H1 (cell line): ENCODE data around the gene MYH16. TPM values are rescaled to one million over a fixed set of nuclear protein-coding genes. Genes with fewer than 3 reads are reported as not detected.
"Not testable (repeated sequence)": the region's sequence is repeated elsewhere in the genome, so short reads cannot be mapped to it uniquely, and the experiment has no call there.

ENCODE experiments used
- CTCF ChIA-PET: fragments of 300-600 bp; sonication (Branson Sonifier 250); formaldehyde crosslinking; loops from one replicate; lab custom pipeline; 2021; ENCODE audit not compliant: partially characterized antibody; lab: Charles Lee
- POLR2A ChIA-PET: fragments of 300-600 bp; sonication (Branson Sonifier 250); formaldehyde crosslinking; loops from one replicate; lab custom pipeline; 2021; ENCODE audit warnings: inconsistent platforms; ENCODE audit not compliant: partially characterized antibody; lab: Charles Lee
- DNase-seq, 2 experiments: peaks; one replicate each; pipeline versions ENCODE4 v3.0.0 to v3.0.0-alpha.2; 2010 to 2022; ENCODE audit warnings: low spot score in 2 of 2, low read depth in 1 of 2, mixed read lengths in 1 of 2
- FAIRE-seq: peaks from 2 replicates; lab custom pipeline; 2011; peaks lifted over from hg19 to GRCh38; lab: Jason Lieb, UNC
- H2AFZ ChIP-seq: 2 replicates; pipeline ENCODE4 v1.8.1; 2012; ENCODE audit warnings: low read length, inconsistent platforms
- H2AK5ac ChIP-seq: 2 replicates; pipeline ENCODE4 v1.6.1; 2013; ENCODE audit warnings: low read depth, low read length
- H2BK120ac ChIP-seq: replicated peaks from 2 replicates; pipeline ENCODE3; 2013; ENCODE audit warnings: low read depth, low read length, inconsistent platforms
- H2BK12ac ChIP-seq: 2 replicates; pipeline ENCODE4 v1.6.1; 2013; ENCODE audit warnings: low read depth, low read length
- H2BK15ac ChIP-seq: 2 replicates; pipeline ENCODE4 v1.6.1; 2013; ENCODE audit warnings: low read length
- H2BK20ac ChIP-seq: 2 replicates; pipeline ENCODE4 v1.6.1; 2013; ENCODE audit warnings: low read length
- H2BK5ac ChIP-seq: 2 replicates; pipeline ENCODE4 v1.6.1; 2013; ENCODE audit warnings: low read depth, low read length
- H3K14ac ChIP-seq: 2 replicates; pipeline ENCODE4 v1.6.1; 2013; ENCODE audit warnings: inconsistent platforms; ENCODE audit not compliant: insufficient read length
- H3K18ac ChIP-seq: 2 replicates; pipeline ENCODE4 v1.6.1; 2013; ENCODE audit warnings: low read length; ENCODE audit errors: extremely low read depth
- H3K23ac ChIP-seq: 2 replicates; pipeline ENCODE4 v1.6.1; 2013; ENCODE audit warnings: inconsistent platforms; ENCODE audit not compliant: insufficient read length
- H3K23me2 ChIP-seq: 2 replicates; pipeline ENCODE4 v1.6.1; 2013; ENCODE audit warnings: low read depth, low read length
- H3K27ac ChIP-seq: 2 replicates; pipeline ENCODE4 v1.6.1; 2011; ENCODE audit warnings: low read depth, low read length, inconsistent platforms
- H3K27me3 ChIP-seq, 4 experiments: replicated peaks in 1 of 4; 1 replicate in 1 of 4; 2 replicates in 3 of 4; pipeline versions ENCODE4 v1.6.1 to v1.8.1; 2011 to 2013; ENCODE audit warnings: low read length in 3 of 4, mild to moderate bottlenecking in 3 of 4, inconsistent platforms in 2 of 4, mixed read lengths in 2 of 4, moderate library complexity in 1 of 4; ENCODE audit not compliant: control insufficient read depth in 3 of 4, insufficient read depth in 3 of 4; ENCODE audit errors: extremely low read depth in 1 of 4
- H3K36me3 ChIP-seq, 4 experiments: 2 replicates each; pipeline versions ENCODE4 v1.6.1 to v1.8.1; 2011 to 2013; ENCODE audit warnings: mild to moderate bottlenecking in 4 of 4, low read length in 3 of 4, moderate library complexity in 2 of 4, control low read depth in 1 of 4, inconsistent platforms in 1 of 4; ENCODE audit not compliant: insufficient read depth in 4 of 4, control insufficient read depth in 2 of 4
- H3K4ac ChIP-seq: replicated peaks from 2 replicates; pipeline ENCODE3; 2013; ENCODE audit warnings: low read length, low read depth, mixed read lengths, inconsistent platforms; ENCODE audit not compliant: insufficient read length
- H3K4me1 ChIP-seq, 4 experiments: replicated peaks in 1 of 4; 1 replicate in 1 of 4; 2 replicates in 3 of 4; pipeline versions ENCODE4 v1.6.1 to v1.8.1; 2011 to 2013; ENCODE audit warnings: low read length in 3 of 4, inconsistent platforms in 2 of 4, mixed read lengths in 1 of 4; ENCODE audit not compliant: insufficient read depth in 4 of 4, control insufficient read depth in 3 of 4
- H3K4me2 ChIP-seq, 2 experiments: 2 replicates each; pipeline versions ENCODE4 v1.6.1 to v1.8.1; 2011 to 2013; ENCODE audit warnings: low read depth in 2 of 2, low read length in 2 of 2, control low read depth in 1 of 2, inconsistent platforms in 1 of 2, mild to moderate bottlenecking in 1 of 2; ENCODE audit not compliant: insufficient read depth in 1 of 2
- H3K4me3 ChIP-seq, 4 experiments: fragments of 200-600, 300-600 bp in 1 of 4; sonication (generic), shearing (Covaris generic), sonication (Bioruptor Twin) in 1 of 4; 2 replicates each; pipeline versions ENCODE4 v1.5.1 to v1.8.1; 2011 to 2016; ENCODE audit warnings: low read length in 4 of 4, low read depth in 3 of 4, control low read depth in 2 of 4, inconsistent platforms in 2 of 4, mild to moderate bottlenecking in 2 of 4, mixed read lengths in 1 of 4, moderate library complexity in 1 of 4; ENCODE audit not compliant: insufficient read depth in 2 of 4; ENCODE audit errors: extremely low read depth in 1 of 4
- H3K56ac ChIP-seq: replicated peaks from 2 replicates; pipeline ENCODE3; 2013; ENCODE audit warnings: low read depth, mild to moderate bottlenecking, mixed read lengths, low read length, inconsistent platforms; ENCODE audit not compliant: insufficient read length
- H3K79me1 ChIP-seq: 2 replicates; pipeline ENCODE4 v1.6.1; 2013; ENCODE audit warnings: low read depth, low read length, control low read depth
- H3K79me2 ChIP-seq, 2 experiments: 2 replicates each; pipeline versions ENCODE4 v1.6.1 to v1.8.1; 2012 to 2013; ENCODE audit warnings: low read length in 2 of 2, mild to moderate bottlenecking in 2 of 2, inconsistent platforms in 1 of 2; ENCODE audit not compliant: insufficient read depth in 2 of 2, control insufficient read depth in 1 of 2
- H3K9ac ChIP-seq, 4 experiments: replicated peaks in 1 of 4; 1 replicate in 1 of 4; 2 replicates in 3 of 4; pipeline versions ENCODE4 v1.6.1 to v1.8.1; 2011 to 2013; ENCODE audit warnings: low read depth in 3 of 4, low read length in 3 of 4, control low read depth in 2 of 4, mild to moderate bottlenecking in 2 of 4, moderate library complexity in 2 of 4, inconsistent platforms in 1 of 4; ENCODE audit errors: extremely low read depth in 1 of 4
- H3K9me3 ChIP-seq, 2 experiments: 2 replicates each; pipeline versions ENCODE4 v1.6.1 to v1.8.1; 2012 to 2013; ENCODE audit warnings: mild to moderate bottlenecking in 2 of 2, moderate library complexity in 2 of 2, control low read depth in 1 of 2, inconsistent platforms in 1 of 2, low read depth in 1 of 2, low read length in 1 of 2, mixed read lengths in 1 of 2; ENCODE audit not compliant: insufficient read depth in 2 of 2
- H4K20me1 ChIP-seq, 2 experiments: replicated peaks in 1 of 2; 2 replicates each; pipeline versions ENCODE3 to v1.8.1; 2011 to 2013; ENCODE audit warnings: inconsistent platforms in 2 of 2, low read length in 2 of 2, mild to moderate bottlenecking in 1 of 2; ENCODE audit not compliant: insufficient read depth in 2 of 2, control insufficient read depth in 1 of 2
- H4K5ac ChIP-seq: 2 replicates; pipeline ENCODE4 v1.6.1; 2013; ENCODE audit warnings: low read length, low read depth, mixed read lengths, inconsistent platforms; ENCODE audit not compliant: insufficient read length
- H4K8ac ChIP-seq: 2 replicates; pipeline ENCODE4 v1.8.0; 2013; ENCODE audit warnings: mild to moderate bottlenecking, moderate library complexity, low read length, inconsistent platforms; ENCODE audit not compliant: insufficient read depth; ENCODE audit errors: extremely low read depth
- H4K91ac ChIP-seq: replicated peaks from 2 replicates; pipeline ENCODE3; 2013; ENCODE audit warnings: low read length, mixed read lengths, inconsistent platforms; ENCODE audit not compliant: insufficient read length
- WGBS, 2 experiments: shearing (Covaris generic) in 1 of 2; methylation state at CpG; one replicate each; pipeline versions ENCODE4 v1.1.6 to v1.1.7; 2013 to 2015; ENCODE audit warnings: low lambda C conversion rate in 2 of 2, mixed read lengths in 2 of 2, inconsistent platforms in 1 of 2, low coverage in 1 of 2, missing lambda C conversion rate in 1 of 2; ENCODE audit not compliant: insufficient replicate concordance in 2 of 2, insufficient coverage in 1 of 2, insufficient read length in 1 of 2; ENCODE audit errors: extremely low coverage in 1 of 2, missing lambda C conversion rate in 1 of 2; 5-methylcytosine and 5-hydroxymethylcytosine counted together
- polyA plus RNA-seq, 7 experiments: library from polyadenylated mRNA; depleted of rRNA in 3 of 7; stranded (reverse) in 5 of 7; unstranded in 2 of 7; fragments of >200 nt in 5 of 7; fragments of 200-250 nt in 2 of 7; gene quantifications; 1 replicate in 5 of 7; 2 replicates in 1 of 7; 4 replicates in 1 of 7; pipeline versions ENCODE4 v1.2.1 to v1.2.3, GENCODE V29; 2011 to 2013; ENCODE audit warnings: missing spikeins in 2 of 7, mixed read lengths in 2 of 7
- total RNA-seq: library from RNA; stranded (reverse); fragmentation: NEBNext Ultra II Directional; extraction: Animal tissue kit (Norgen Biotek cat#: 25700); gene quantifications from 2 replicates; pipeline ENCODE4 v1.2.1, GENCODE V29; 2021

The MYH16 gene
- total and polyA plus RNA-seq, 2 of the 8 experiments (the other 6 are each of a cell fraction or from before 2014, with no cell fraction given) = not detected

DNA sequence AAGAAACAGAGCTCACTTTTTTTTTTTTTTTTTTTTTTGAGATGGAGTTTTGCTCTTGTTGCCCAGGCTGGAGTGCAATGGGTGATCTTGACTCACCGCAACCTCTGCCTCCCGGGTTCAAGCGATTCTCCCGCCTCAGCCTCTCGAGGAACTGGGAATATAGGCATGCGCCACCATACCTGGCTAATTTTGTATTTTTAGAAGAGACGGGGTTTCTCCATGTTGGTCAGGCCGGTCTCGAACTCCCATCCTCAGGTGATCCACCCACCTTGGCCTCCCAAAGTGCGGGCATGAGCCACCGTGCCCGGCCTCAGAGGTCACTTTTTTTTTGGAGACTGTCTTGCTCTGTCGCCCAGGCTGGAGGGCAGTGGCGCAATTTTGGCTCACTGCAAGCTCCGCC is 85.9 kb downstream of the MYH16 start:
- not testable (repeated sequence) for H3K79me2 ChIP-seq, FAIRE-seq, H3K4ac ChIP-seq, H4K8ac ChIP-seq, H3K14ac ChIP-seq, H4K20me1 ChIP-seq, H3K23ac ChIP-seq, H2BK120ac ChIP-seq, H3K27ac ChIP-seq, H2BK12ac ChIP-seq, H3K27me3 ChIP-seq, H2BK15ac ChIP-seq, H3K56ac ChIP-seq, H4K5ac ChIP-seq, H3K9ac ChIP-seq, H3K4me2 ChIP-seq, H2BK5ac ChIP-seq, H3K23me2 ChIP-seq, H3K4me1 ChIP-seq, H2AFZ ChIP-seq, H4K91ac ChIP-seq, H3K79me1 ChIP-seq, H2BK20ac ChIP-seq, H3K9me3 ChIP-seq, DNase-seq, H3K4me3 ChIP-seq, H3K18ac ChIP-seq, H2AK5ac ChIP-seq
- peaks cover 4 to 34% (median 16%) of the 10 kb centered on the region in 4 experiments; a peak in 6 of 8 replicates for H3K36me3 ChIP-seq
- 96% methylated on average over 15 of the region's 15 CpGs; no CpG with 5 or more reads in 1 of the 2 experiments for WGBS, 2 experiments
- ChIA-PET POLR2A (interaction anchor here (0.6 to 1.4 kb wide), 7 partner anchors 15 to 203 kb away, joined by 3 to 8 read pairs (median 3); partner anchors contain the start of genes BUD31 and PDAP1), CTCF (interaction anchor here (0.6 to 1.1 kb wide), 2 partner anchors 54 to 59 kb away, joined by 3 read pairs; no protein-coding TSS in a partner anchor)
